Motor neuron (in vitro differentiated cells): ENCODE measurements around the gene RNF225. TPM values are rescaled to one million over a fixed set of nuclear protein-coding genes. Genes with fewer than 3 reads are reported as not detected.
A peak's percentile ranks its signal among the peaks of the same experiment; 100 is the strongest.

Experiments used
- ATAC-seq, 8 experiments: fragments of 200-7000 bp; cut with Tn5 transposase; replicated peaks in 6 of 8; 2 replicates each; pipeline ENCODE4 v1.8.0; 2021; ENCODE audit warnings: mild to moderate bottlenecking in 8 of 8, moderate library complexity in 8 of 8
- H3K27ac ChIP-seq, 2 donors: fragments of 250-450 bp; sonication (Bioruptor Pico); 2 replicates each; pipeline ENCODE4 v1.9.0; 2021; ENCODE audit warnings: antibody characterized with exemption in 2 of 2, mild to moderate bottlenecking in 2 of 2, moderate library complexity in 1 of 2
- H3K4me1 ChIP-seq, 2 donors: fragments of 250-450 bp; sonication (Bioruptor Pico); replicated peaks in 1 of 2; 2 replicates each; pipeline ENCODE4 v1.6.1; 2021; ENCODE audit warnings: antibody characterized with exemption in 2 of 2, mild to moderate bottlenecking in 2 of 2, moderate library complexity in 1 of 2
- H3K4me3 ChIP-seq, 5 donors: fragments of 250-450 bp; sonication (Bioruptor Pico); 2 replicates each; pipeline ENCODE4 v1.9.0; 2021; ENCODE audit warnings: antibody characterized with exemption in 5 of 5, mild to moderate bottlenecking in 5 of 5, moderate library complexity in 4 of 5
- WGBS, 10 experiments: fragments of 450-650 bp; shearing (Covaris generic); methylation state at CpG; one replicate each; pipeline ENCODE4 v1.0.0; 2022; 5-methylcytosine and 5-hydroxymethylcytosine counted together
- in situ Hi-C, 9 experiments: fragments of 400-800 bp; cut with MboI; loops; one replicate each; pipeline ENCODE4 v1.15.0; 2021; ENCODE audit warnings: low sequenced_read_pairs in 9 of 9, low pct_unique_long_range_greater_than_20kb in 2 of 9; ENCODE audit not compliant: unreplicated experiment in 9 of 9
- total RNA-seq, 8 experiments: library from RNA; unstranded; fragments of 300-600 nt; gene quantifications; 2 replicates each; pipeline versions ENCODE4 v1.2.3 to v1.2.4, GENCODE V29; 2022

RNF225 gene
- total RNA-seq, 8 experiments from 2014 or later = not detected

DNA sequence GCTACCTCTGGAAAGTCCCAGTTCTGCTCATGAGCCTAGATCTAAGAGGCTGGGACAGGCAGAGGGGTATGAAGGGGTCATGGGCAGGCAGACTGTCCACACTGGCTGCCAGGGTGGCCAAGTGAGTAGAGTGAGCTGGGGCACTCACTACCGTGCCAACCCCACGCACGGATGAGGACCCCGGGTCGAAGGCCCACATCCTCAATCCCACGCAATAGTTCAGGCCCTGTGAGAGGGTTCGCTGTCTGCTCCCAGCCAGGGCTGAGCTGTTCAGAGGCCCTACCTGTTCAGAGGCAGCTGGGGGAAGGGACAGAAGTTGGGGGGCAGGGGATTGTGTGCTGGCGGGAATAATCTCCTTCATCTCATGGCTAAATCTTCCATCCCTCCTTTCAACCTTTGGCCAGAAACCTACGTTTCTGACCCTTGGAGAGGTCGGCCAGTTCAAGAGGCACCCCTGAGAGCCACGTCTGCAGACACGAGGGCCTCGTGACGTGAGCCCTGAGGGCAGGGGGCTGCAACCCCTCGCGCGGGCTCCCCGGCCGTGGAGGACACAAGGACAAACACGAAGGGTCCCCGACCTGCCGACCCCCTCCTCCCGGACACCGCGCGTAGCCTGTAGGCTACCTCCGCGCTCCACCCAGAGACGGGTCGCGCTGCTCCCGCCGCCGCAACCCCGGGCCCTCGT is 9.4 kb upstream of the RNF225 start:
- WGBS, 10 experiments = 5% methylated on average over 11 of the region's 36 CpGs; no CpG with 5 or more reads in 9 of the 10 experiments
- ATAC-seq = peak in 7 of 8 experiments; percentile 5 to 22 (median 13)
- in situ Hi-C loops = no loop called here
- H3K27ac ChIP-seq = peak overlapping the region; percentile 98 to 99
- H3K4me3 ChIP-seq = peak overlapping the region; percentile 57 to 84 (median 65)
- H3K4me1 ChIP-seq = peaks cover 18 to 19% of the 10 kb centered on the region in 2 donors

DNA sequence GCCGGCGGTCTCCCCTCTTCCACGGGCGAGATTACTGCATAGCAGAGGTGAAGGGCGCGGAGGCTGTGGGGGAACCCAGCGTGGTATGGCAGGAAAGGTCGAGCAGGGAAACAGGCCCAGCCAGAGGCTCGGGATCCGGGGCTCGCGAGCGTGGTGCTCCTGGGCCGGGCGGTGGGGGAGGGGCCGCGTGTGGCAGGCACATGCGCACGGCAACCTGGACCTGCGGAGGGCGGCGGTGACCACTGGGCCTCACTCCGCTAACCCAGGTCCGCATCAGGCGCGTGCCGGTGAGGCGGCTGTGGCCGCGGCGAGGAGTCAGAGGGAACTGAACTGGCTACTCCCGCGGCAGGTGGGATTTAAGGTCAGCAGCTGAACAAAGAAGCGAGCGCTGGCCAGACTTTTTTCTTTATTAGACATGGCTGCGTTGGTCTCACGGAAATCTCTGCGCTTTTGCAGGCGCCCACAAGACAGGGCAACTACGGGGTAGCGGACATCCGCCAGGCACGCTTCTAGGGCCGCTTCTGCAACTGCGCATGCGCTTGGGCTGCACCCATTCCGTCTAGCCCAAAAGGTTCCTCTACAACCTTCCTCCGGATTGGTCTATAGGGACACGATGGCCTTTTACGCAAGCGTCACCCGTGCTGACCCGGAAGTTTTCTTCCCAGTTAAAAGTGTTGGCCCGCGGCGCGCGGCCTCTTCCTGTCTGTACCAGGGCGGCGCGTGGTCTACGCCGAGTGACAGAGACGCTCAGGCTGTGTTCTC is 8.7 kb upstream of the RNF225 start, which contains the start of gene RPS5:
Gene RPS5 (plus strand): TSS at position 694 of the 762 bp plus-strand sequence. CDS start 869 bp downstream, outside the sequence.
- peak; percentile 83 to 93 (median 87) for ATAC-seq
- Histone ChIP-seq H3K4me3 (peak within 1 kb of the TSS; percentile 57 to 84 (median 65)), H3K27ac (peak within 1 kb of the TSS; percentile 98 to 99), H3K4me1 (peaks cover 18% of the 10 kb centered on the region in 2 donors)
- in situ Hi-C loops = no loop called here
- 0% methylated on average over 4 to 14 of the region's 64 CpGs; no CpG with 5 or more reads in 3 of the 10 experiments for WGBS, 10 experiments

DNA sequence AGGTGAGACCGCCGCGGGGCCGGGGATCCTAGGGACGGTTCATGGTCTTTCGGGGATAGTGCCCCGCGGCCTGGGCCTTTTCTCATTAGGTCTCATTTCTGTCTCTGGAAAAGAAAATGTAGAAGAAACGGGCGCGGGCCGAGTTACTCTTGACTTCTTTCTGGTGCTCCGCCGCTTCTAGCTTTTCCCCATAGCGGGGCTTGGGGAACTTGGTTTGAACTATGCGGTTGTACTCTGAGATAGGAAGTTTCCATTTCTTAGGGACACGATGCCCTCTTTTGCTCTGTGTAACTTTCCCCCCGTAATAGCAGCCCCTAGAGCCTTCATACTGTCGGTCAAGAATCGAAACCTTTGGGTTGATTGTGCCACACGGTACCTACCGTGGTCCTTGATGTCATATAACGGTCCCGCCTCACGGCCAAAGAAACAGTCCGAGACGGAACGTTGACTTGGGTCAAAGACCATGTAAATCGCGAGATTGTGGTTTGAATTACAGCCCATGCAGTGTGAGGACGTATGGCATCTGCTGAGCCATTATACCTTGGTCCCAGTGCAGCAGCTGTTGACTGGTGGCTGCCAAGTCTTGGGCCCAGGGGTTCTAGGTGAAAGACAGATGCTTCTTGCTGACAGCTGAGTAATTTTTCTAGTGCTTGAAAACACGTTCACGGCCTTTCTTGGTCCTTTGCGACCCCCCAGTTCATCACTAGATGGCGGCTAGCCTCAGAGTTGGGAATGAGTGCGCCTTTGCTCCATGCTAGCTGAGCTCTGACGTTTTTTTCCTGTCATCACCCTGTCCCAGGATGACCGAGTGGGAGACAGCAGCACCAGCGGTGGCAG is 7.9 kb upstream of the RNF225 start:
- H3K4me3 ChIP-seq = peak overlapping the region; percentile 57 to 84 (median 65)
- in situ Hi-C loops = no loop called here
- 0 to 21% (median 6%) methylated on average over 1 to 25 of the region's 39 CpGs for WGBS, 10 experiments
- H3K27ac ChIP-seq = peak overlapping the region; percentile 98 to 99
- H3K4me1 ChIP-seq = peaks cover 16 to 18% of the 10 kb centered on the region in 2 donors
- ATAC-seq = peak in 2 of 8 experiments; percentile 0 to 3

DNA sequence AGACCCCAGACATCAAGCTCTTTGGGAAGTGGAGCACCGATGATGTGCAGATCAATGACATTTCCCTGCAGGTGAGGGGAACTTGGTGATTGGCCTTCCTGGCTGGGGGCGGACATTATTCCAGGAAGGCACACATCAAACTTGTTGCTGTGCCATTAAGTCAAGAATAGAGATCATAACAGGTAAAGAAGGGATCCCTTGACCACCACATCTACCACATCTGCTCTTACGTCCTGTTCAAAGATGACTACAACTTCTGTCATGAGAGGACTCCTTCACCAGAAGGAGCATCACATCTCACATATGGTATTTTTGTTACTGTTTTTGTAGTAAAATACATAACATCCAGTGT is 7.3 kb upstream of the RNF225 start:
- Histone ChIP-seq H3K27ac (no peak overlapping the region), H3K4me3 (peak overlapping the region; percentile 57 to 84 (median 65)), H3K4me1 (peaks cover 16 to 18% of the 10 kb centered on the region in 2 donors)
- WGBS, 10 experiments = 43 to 100% (median 90%) methylated on average over 1 to 3 of the region's 3 CpGs; no CpG with 5 or more reads in 4 of the 10 experiments
- in situ Hi-C loops = no loop called here
- no peak for ATAC-seq

DNA sequence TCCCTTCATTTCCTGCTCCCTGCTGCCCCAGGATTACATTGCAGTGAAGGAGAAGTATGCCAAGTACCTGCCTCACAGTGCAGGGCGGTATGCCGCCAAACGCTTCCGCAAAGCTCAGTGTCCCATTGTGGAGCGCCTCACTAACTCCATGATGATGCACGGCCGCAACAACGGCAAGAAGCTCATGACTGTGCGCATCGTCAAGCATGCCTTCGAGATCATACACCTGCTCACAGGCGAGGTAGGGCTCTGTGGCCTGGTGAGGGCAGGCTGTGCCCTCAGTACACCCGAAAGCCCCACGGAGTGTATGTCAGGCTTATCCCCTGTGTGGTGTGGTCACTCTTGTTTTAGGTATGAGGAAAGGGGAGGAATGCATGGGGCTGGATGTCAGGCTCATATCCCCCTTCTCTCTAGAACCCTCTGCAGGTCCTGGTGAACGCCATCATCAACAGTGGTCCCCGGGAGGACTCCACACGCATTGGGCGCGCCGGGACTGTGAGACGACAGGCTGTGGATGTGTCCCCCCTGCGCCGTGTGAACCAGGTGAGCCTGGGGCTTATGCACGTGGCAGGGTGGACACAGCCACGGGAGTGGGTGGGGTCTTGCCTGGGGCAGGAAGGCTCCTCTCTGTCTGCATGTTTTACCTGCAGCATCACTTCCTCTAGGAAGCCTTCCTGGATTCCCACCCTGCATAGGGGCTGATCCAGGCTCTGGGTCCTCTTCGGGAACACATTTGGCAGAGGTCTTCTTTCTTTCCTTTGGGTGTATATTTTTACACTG is 2.3 kb upstream of the RNF225 start:
- in situ Hi-C loops = no loop called here
- Histone ChIP-seq H3K27ac (no peak overlapping the region), H3K4me3 (no peak overlapping the region), H3K4me1 (peaks cover 5% of the 10 kb centered on the region in 2 donors)
- 88 to 100% (median 94%) methylated on average over 1 to 23 of the region's 26 CpGs; no CpG with 5 or more reads in 2 of the 10 experiments for WGBS, 10 experiments
- ATAC-seq = no peak

DNA sequence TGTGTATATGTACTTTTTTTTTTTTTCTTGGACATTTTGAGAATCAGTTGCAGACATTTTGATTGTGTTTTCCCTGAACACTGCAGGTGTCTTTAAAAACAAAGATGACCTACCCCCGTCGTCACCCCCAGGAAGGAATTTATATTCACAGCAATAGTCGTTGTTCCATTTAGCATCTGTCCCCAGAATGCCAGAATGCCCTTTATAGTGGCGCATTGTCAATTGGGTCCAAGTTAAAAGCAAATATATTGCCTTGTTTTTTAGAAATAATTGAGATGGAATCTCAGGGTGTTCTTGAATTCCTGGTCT is 1.8 kb upstream of the RNF225 start:
- in situ Hi-C loops = no loop called here
- 86 to 100% (median 93%) methylated on average over 2 to 4 of the region's 4 CpGs; no CpG with 5 or more reads in 3 of the 10 experiments for WGBS, 10 experiments
- no peak for ATAC-seq
- Histone ChIP-seq H3K4me1 (peaks cover 0 to 3% of the 10 kb centered on the region in 2 donors), H3K27ac (no peak overlapping the region), H3K4me3 (no peak overlapping the region)

DNA sequence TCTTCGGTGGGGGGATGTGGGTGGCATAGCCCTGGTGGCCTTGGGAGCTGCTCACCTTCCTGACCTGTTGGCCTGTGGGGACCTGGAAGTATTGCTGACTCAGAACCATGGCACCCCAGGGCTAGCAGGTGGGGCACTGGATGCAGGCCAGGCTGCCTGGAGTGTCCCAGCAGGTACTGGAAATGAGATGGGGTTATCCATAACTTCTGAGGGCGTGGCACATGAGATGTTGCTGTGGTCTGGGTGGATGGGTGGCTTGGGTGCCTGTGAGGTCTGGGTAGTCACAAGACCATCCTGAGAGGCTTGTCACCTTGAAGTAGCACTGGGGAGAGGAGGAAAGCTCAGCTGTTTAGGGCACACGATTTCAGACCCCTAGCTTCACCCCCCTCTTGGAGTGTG is 636 bp upstream of the RNF225 start:
- peaks cover 0 to 3% of the 10 kb centered on the region in 2 donors for H3K4me1 ChIP-seq
- peak in 5 of 8 experiments; percentile 2 to 10 (median 3) for ATAC-seq
- WGBS, 10 experiments = 58 to 100% (median 80%) methylated on average over 1 to 2 of the region's 3 CpGs; no CpG with 5 or more reads in 6 of the 10 experiments
- no peak overlapping the region for H3K27ac ChIP-seq
- no peak overlapping the region for H3K4me3 ChIP-seq
- in situ Hi-C loops = no loop called here

DNA sequence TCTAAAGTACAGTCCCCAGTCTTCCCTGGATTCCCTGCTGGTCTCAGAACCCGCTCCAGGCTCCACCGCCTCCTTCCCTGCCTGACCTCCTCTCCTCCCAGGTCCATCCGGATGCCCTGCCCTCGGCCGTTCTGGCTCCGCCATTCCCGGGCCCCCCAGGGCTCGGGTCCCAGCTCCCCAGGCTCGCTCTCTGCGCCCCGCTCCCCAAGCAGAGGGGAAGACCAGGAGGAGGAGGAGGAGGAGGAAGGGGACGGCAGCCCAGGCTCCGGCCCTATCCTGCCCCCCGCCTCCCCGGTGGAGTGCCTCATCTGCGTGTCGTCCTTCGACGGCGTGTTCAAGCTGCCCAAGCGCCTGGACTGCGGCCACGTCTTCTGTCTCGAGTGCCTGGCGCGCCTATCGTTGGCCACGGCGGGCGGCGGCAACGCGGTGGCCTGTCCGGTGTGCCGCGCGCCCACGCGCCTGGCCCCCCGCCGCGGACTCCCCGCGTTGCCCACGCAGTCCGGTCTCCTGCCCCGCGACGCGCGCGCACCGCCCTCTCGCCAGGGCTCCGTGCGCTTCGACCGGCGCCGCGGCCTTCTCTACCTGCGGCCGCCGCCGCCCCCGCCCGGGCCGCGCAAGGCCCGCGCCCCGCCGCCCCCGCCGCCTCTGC is 647 bp downstream of the RNF225 start:
- peak overlapping the region in 1 of 5 donors; percentile 15 for H3K4me3 ChIP-seq

DNA sequence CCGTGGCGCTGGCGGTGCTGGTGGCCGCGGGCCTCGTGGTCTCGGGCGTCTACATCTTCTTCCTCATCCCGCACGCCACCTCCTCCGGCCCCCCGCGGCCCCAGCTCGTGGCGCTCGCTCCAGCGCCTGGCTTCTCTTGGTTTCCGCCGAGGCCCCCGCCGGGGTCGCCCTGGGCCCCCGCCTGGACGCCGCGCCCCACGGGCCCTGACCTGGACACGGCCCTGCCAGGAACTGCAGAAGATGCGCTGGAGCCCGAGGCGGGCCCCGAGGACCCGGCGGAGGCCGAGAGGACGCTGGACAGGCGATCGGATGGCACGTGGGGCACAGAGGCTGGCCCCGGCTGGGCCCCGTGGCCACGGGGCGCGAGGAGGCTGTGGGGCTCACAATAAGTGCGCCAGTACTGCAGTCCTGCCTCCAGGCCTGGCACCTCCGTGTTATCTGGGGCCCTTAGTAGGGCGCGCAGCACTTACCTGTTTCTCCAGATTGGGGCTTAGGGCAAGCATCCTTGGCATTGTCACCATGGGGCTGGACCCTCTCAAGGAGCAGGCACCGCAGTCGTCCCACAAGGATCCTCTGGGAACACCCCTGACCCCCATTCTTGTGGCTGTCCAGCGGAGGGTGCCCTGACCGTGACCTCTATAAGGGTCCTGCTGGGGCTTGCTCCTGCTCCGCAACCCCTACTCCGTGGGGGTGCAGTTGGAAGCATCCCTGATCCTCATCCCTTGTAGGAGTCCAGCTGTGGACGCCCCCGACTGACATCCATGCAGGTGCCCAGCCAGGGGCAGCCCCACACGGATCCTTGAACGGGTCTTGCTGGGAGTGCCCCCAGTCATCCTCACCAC is 1.5 kb downstream of the RNF225 start:
- H3K27ac ChIP-seq = no peak overlapping the region
- peak overlapping the region in 1 of 5 donors; percentile 15 for H3K4me3 ChIP-seq
- 52 to 100% (median 78%) methylated on average over 2 to 9 of the region's 58 CpGs; no CpG with 5 or more reads in 4 of the 10 experiments for WGBS, 10 experiments
- peaks cover 6 to 8% of the 10 kb centered on the region in 2 donors for H3K4me1 ChIP-seq
- in situ Hi-C loops = no loop called here
- ATAC-seq = no peak

More for the DNA sequence above, 647 bp downstream of the RNF225 start:
- in situ Hi-C loops = no loop called here
- H3K4me1 ChIP-seq = peaks cover 5 to 8% of the 10 kb centered on the region in 2 donors
- WGBS, 10 experiments = 40% methylated on average over 1 to 2 of the region's 75 CpGs; no CpG with 5 or more reads in 8 of the 10 experiments
- no peak overlapping the region for H3K27ac ChIP-seq
- peak in 7 of 8 experiments; percentile 19 to 47 (median 26) for ATAC-seq

DNA sequence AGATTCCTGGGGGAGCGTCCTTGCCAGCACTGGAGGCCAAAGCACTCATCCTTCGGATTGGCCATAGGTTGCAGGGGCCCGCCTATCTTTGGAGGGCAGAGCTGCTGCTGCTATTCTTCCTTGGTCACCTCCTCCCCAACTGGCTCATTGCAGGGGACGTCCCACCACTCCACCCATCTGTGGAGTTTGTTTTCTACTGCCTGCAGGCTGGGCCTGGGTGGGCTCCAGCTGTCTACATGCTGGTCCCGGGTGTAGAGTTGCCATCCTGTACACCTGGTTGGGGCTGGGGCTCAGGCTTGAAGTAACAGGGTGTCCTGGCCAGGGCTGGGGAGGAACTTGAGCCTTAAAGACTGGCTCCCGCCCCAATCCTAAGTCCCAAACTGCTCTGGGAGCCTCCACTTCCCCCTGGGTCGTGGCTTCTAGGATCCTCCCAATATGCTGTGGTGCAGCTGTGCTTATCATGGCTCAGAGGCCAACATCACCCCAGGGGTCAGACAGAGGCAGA is 2.1 kb downstream of the RNF225 start:
- 43 to 94% (median 63%) methylated on average over 2 to 5 of the region's 7 CpGs; no CpG with 5 or more reads in 5 of the 10 experiments for WGBS, 10 experiments

DNA sequence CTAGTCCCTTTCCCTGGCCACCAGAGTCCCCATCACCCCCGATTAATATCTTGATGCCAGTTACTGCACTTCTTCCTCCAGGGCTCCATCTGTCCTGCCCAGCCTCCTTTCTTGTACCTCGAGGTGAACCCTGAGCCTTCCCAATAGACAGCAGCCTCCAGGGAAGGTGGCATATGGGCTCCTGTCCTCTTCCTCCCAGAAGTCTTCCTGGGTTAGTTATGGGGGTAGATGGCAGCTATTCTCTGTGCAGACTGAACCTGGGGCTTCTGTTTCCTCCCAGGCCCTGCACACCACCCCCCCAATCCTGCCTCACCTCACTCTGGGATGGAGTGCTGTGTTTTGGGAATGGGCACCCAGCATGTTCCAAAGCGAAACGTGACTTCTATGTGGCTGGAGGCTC is 2.6 kb downstream of the RNF225 start:
- H3K27ac ChIP-seq = no peak overlapping the region
- WGBS, 10 experiments = 80 to 100% (median 88%) methylated on average over 1 to 2 of the region's 4 CpGs; no CpG with 5 or more reads in 5 of the 10 experiments
- peaks cover 8 to 9% of the 10 kb centered on the region in 2 donors for H3K4me1 ChIP-seq
- H3K4me3 ChIP-seq = no peak overlapping the region
- in situ Hi-C loops = no loop called here
- ATAC-seq = no peak

More for the DNA sequence above, 2.1 kb downstream of the RNF225 start:
- ATAC-seq = no peak
- no peak overlapping the region for H3K4me3 ChIP-seq
- H3K4me1 ChIP-seq = peaks cover 8 to 9% of the 10 kb centered on the region in 2 donors
- H3K27ac ChIP-seq = no peak overlapping the region
- in situ Hi-C loops = no loop called here
